ENCODE results near the gene ACYP1.

DNA sequence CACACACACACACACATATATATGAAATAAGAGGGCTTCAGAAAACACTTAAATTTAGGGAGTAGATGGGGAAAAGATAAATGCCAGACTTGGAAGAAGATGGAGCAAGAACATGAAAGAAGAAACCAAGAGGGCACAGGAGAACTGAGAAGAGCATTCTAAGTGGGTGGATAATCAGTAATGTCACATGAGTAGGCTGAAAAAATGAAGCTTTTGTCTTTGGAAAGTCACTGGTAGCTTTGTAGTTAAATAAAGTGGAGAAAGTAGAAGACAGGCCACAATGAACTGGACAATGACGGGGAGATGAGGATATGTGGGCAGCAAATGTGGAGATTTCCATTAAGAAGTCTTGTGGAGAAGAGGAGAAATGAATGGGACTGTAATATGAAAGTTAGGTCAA lies 3.4 kb upstream of the ACYP1 start:
- TF ChIP-seq GATA3 (IDR thresholded peaks at IDR 0.05; ENCODE audit: low read depth, low read length) (no peak), GATA2 (IDR thresholded peaks at IDR 0.05; ENCODE audit: low read depth, low read length) (no peak)

Measured in SH-SY5Y (cell line).